Body of pancreas (tissue), 4 donors: Measurements from ENCODE around the gene GREB1. TPM values are rescaled to one million over a fixed set of nuclear protein-coding genes. Genes with fewer than 3 reads are reported as not detected.

Experiments used
- ATAC-seq: fragments of 150-250 bp; one replicate; pipeline ENCODE4 v1.9.1; 2016
- DNase-seq, 4 donors: peaks; one replicate each; pipeline ENCODE4 v3.0.0-alpha.2; 2019
- H3K27ac ChIP-seq, 4 donors: fragments of 200-600 bp; sonication (generic); 1 replicate in 3 of 4; 2 replicates in 1 of 4; pipeline versions ENCODE4 v1.5.1 to v1.6.1; 2016 to 2019; ENCODE audit warnings: mild to moderate bottlenecking in 1 of 4, mixed read lengths in 1 of 4, moderate library complexity in 1 of 4
- H3K27me3 ChIP-seq, 2 donors: fragments of 200-600 bp; sonication (generic); one replicate each; pipeline ENCODE4 v1.6.0; 2016; ENCODE audit warnings: mild to moderate bottlenecking in 1 of 2
- H3K36me3 ChIP-seq, 2 donors: fragments of 200-600 bp; sonication (generic); replicated peaks in 1 of 2; 2 replicates each; pipeline ENCODE4 v1.5.1; 2016; ENCODE audit warnings: low read depth in 2 of 2; ENCODE audit not compliant: insufficient read depth in 1 of 2
- H3K4me1 ChIP-seq: fragments of 200-600 bp; sonication (generic); one replicate; pipeline ENCODE4 v1.6.0; 2016
- H3K4me3 ChIP-seq, 2 donors: fragments of 200-600 bp; sonication (generic); 1 replicate in 1 of 2; 2 replicates in 1 of 2; pipeline ENCODE4 v1.5.1; 2016 to 2019
- H3K9me3 ChIP-seq, 3 donors: fragments of 200-600 bp; sonication (generic); 1 replicate in 2 of 3; 2 replicates in 1 of 3; pipeline ENCODE4 v1.5.1; 2016
- POLR2A ChIP-seq, 3 donors: fragments of 450-650 bp; IDR thresholded peaks; one replicate each; pipeline ENCODE4 v1.6.1; 2016; ENCODE audit warnings: antibody characterized with exemption in 3 of 3, mild to moderate bottlenecking in 2 of 3
- WGBS, 2 donors: methylation state at CpG; one replicate each; pipeline ENCODE4 v1.1.5; 2017; 5-methylcytosine and 5-hydroxymethylcytosine counted together
- intact Hi-C: fragments of 100-400 bp; cut with DNase I; formaldehyde crosslinking; loops from one replicate; pipeline ENCODE4 v1.15.1; 2023
- total RNA-seq, 2 donors: library from RNA; depleted of rRNA; stranded (reverse); fragments of >200 nt; gene quantifications; one replicate each; pipeline ENCODE4 v1.1.0, GENCODE V29; 2016
- TF ChIP-seq, protein P1 (sequence below), 7 experiments: fragments of 450-650 bp in 4 of 7; fragments of 200-600 bp in 3 of 7; sonication (generic) in 3 of 7; IDR thresholded peaks; one replicate each; pipeline ENCODE4 v1.5.1; 2016 to 2019; ENCODE audit warnings: antibody characterized with exemption in 7 of 7

Gene GREB1
- total RNA-seq, 2 donors from 2014 or later: 10.4 to 19.8 TPM

DNA sequence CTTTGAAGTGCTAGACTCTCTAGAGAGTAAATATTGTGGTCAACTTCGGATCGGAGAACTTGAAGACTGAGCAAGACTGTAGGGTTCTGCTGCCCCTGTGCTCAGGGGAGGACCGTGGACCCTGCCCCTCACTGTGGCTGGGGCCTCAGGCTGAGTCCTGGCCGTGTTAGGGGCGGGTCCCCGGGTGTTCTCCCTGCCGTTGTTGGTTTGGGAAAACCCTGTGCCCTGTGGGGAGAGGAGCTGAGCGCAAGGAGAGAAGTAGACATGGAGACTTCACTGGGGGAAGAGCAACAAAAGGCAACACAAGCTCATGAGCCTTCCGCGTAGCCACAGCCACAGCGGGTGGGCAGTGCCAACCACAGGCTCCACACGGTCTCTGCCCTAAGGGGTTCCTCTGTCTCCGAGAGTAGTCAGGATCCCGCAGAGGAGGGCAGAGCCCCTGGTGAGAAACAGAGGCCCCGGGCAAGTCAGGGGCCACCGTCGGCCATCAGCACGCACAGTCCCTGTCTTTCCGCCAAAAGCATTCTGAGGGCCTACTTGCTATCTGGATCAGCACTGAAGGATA, 83.1 kb downstream of the GREB1 start:
- WGBS, 2 donors: 86 to 88% methylated on average over 19 of the region's 19 CpGs
- Histone ChIP-seq H3K4me3 (no peak overlapping the region), H3K27me3 (no peaks in the 10 kb centered on the region), H3K27ac (no peak overlapping the region), H3K4me1 (no peaks in the 10 kb centered on the region), H3K9me3 (no peaks in the 10 kb centered on the region), H3K36me3 (no peaks in the 10 kb centered on the region)
- no peak for DNase-seq
- no peak for ATAC-seq
- intact Hi-C loops: no loop called here
- TF ChIP-seq, protein P1, sequence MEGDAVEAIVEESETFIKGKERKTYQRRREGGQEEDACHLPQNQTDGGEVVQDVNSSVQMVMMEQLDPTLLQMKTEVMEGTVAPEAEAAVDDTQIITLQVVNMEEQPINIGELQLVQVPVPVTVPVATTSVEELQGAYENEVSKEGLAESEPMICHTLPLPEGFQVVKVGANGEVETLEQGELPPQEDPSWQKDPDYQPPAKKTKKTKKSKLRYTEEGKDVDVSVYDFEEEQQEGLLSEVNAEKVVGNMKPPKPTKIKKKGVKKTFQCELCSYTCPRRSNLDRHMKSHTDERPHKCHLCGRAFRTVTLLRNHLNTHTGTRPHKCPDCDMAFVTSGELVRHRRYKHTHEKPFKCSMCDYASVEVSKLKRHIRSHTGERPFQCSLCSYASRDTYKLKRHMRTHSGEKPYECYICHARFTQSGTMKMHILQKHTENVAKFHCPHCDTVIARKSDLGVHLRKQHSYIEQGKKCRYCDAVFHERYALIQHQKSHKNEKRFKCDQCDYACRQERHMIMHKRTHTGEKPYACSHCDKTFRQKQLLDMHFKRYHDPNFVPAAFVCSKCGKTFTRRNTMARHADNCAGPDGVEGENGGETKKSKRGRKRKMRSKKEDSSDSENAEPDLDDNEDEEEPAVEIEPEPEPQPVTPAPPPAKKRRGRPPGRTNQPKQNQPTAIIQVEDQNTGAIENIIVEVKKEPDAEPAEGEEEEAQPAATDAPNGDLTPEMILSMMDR (IDR thresholded peaks at IDR 0.05): no peak
- no peak for TF ChIP-seq POLR2A (IDR thresholded peaks at IDR 0.05)

DNA sequence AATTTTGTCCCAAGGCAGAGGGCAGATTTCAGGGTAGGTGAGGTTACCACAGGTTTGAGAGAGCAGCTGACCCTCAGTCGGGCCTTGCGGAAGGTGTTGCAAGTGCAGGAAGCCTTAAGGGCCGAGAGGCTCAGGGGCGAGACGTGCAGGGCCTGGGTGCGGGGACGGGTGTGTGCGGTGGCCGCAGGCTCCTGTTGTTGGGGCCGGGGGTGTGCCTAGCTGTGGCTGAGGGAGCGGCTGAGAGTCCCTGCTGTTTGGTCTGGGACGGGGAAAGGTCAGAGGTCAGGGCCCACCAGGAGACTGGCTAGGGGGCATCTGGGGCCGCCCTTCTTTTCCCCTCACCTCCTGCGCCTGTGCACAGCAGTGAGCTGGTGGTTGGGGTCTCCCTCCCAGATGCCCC, 83.7 kb downstream of the GREB1 start:
- intact Hi-C loops: no loop called here

DNA sequence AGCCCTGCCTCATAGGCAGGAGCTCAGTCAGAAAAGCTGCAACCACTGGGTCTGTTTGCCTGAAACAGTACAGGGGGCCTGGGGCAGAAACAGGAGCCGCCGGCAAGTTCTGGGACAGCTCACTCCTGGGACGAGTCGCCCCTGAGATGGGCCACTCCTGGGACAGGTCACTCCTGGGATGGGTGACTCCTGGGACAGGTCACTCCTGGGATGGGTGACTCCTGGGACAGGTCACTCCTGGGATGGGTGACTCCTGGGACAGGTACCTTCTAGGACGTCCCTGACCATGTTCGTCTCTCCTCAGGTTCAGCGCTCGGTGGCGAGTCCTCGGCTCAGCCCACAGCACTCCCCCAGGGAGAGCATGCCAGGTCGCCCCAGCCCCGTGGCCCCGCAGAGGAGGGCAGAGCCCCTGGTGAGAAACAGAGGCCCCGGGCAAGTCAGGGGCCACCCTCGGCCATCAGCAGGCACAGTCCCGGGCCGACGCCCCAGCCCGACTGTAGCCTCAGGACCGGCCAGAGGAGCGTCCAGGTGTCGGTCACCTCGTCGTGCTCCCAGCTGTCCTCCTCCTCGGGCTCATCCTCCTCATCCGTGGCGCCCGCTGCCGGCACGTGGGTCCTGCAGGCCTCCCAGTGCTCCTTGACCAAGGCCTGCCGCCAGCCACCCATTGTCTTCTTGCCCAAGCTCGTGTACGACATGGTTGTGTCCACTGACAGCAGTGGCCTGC, 84.3 kb downstream of the GREB1 start:
- DNase-seq (no peak), ATAC-seq (no peak)
- Histone ChIP-seq H3K4me1 (no peaks in the 10 kb centered on the region), H3K36me3 (no peaks in the 10 kb centered on the region), H3K9me3 (no peaks in the 10 kb centered on the region), H3K4me3 (no peak overlapping the region), H3K27me3 (no peaks in the 10 kb centered on the region), H3K27ac (no peak overlapping the region)
- no peak for TF ChIP-seq POLR2A (IDR thresholded peaks at IDR 0.05)
- TF ChIP-seq, protein P1 (IDR thresholded peaks at IDR 0.05): no peak
- intact Hi-C loops: no loop called here
- WGBS, 2 donors: 86 to 90% methylated on average over 10 to 24 of the region's 33 CpGs

More for the DNA sequence above, 83.7 kb downstream of the GREB1 start:
- Histone ChIP-seq H3K27me3 (no peaks in the 10 kb centered on the region), H3K4me1 (no peaks in the 10 kb centered on the region), H3K27ac (no peak overlapping the region), H3K9me3 (no peaks in the 10 kb centered on the region), H3K36me3 (no peaks in the 10 kb centered on the region), H3K4me3 (no peak overlapping the region)
- 85 to 91% methylated on average over 8 of the region's 14 CpGs for WGBS, 2 donors
- ATAC-seq: no peak
- no peak for DNase-seq
- TF ChIP-seq POLR2A (IDR thresholded peaks at IDR 0.05): no peak
- TF ChIP-seq, protein P1 (IDR thresholded peaks at IDR 0.05): no peak

DNA sequence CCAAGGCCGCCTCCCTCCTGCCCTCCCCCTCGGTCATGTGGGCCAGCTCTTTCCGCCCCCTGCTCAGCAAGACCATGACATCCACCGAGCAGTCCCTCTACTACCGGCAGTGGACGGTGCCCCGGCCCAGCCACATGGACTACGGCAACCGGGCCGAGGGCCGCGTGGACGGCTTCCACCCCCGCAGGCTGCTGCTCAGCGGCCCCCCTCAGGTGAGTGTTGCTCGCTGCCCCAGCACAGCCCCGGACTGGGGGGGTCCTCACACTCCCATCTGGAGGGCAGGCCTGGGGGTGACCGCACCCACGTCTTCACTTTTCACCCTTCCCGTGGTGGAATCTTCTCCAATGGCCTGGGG, 84.8 kb downstream of the GREB1 start:
- ATAC-seq: no peak
- WGBS, 2 donors: 94 to 95% methylated on average over 14 to 18 of the region's 20 CpGs

More for the DNA sequence above, 84.8 kb downstream of the GREB1 start:
- Histone ChIP-seq H3K9me3 (no peaks in the 10 kb centered on the region), H3K4me1 (no peaks in the 10 kb centered on the region), H3K27me3 (no peaks in the 10 kb centered on the region), H3K27ac (no peak overlapping the region), H3K4me3 (no peak overlapping the region), H3K36me3 (no peaks in the 10 kb centered on the region)
- TF ChIP-seq, protein P1 (IDR thresholded peaks at IDR 0.05): no peak
- no peak for TF ChIP-seq POLR2A (IDR thresholded peaks at IDR 0.05)
- DNase-seq: no peak
- intact Hi-C loops: no loop called here
